Measurements from ENCODE around the gene HACD4.

Gene HACD4, protein sequence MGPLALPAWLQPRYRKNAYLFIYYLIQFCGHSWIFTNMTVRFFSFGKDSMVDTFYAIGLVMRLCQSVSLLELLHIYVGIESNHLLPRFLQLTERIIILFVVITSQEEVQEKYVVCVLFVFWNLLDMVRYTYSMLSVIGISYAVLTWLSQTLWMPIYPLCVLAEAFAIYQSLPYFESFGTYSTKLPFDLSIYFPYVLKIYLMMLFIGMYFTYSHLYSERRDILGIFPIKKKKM

DNA sequence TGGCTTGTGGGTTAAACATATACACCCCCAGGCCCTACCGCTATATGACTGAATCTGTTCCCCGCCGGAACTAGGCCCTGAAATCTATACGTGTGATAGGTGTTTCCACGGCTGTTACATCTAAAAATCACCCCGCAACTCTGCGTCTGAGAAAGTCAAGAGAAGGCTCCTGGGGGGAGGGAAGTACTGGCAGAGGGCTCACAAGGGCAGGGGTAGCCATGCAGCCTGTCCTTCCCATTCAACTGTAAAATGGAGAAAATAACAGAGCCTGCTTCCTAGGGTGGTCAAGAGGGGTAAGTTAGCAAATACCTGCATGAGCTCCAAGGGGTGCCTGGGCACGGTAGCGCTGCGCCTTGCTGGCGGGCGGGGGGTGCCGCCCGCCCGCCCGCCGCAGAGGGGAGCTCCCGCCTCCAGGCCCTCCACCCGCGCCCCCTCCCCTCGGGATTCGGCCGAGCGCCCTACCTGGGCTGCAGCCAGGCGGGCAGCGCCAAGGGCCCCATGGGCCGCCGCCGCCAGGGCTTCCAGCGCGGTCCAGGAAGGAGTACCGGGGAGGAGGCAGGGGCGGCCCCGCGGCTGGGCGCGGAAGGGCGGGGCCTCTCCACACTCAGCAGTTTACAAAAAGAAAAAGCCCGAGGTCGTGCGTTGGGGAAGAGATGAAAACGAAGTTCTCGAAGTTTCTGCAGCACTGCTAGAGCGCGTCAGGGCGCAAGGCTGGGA, at the start of gene HACD4:
Gene HACD4 (minus strand): TSS at position 550 of the 717 bp plus-strand sequence. CDS start 50 bp downstream, at position 500.
- DNase-seq = peak; percentile 15

DNA sequence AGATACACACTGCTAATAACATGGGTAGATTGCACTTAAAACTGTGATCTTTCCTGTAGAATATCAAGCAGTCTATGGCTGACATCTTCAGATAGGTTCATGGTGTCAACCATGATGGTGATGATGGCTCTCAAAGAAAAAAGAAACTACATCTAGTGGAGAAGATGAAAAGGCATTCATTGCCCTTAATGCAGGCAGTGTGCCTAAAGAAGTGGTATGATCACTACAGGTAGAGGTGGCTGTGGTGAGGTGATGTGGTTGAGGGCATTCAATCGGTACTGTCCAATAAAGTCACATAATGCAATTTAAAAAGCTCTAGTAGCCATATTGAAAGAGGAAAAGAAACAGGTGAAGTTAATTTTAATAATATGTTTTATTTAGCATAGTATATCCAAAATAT, 49.4 kb upstream of the HACD4 start:
- no peak for DNase-seq

DNA sequence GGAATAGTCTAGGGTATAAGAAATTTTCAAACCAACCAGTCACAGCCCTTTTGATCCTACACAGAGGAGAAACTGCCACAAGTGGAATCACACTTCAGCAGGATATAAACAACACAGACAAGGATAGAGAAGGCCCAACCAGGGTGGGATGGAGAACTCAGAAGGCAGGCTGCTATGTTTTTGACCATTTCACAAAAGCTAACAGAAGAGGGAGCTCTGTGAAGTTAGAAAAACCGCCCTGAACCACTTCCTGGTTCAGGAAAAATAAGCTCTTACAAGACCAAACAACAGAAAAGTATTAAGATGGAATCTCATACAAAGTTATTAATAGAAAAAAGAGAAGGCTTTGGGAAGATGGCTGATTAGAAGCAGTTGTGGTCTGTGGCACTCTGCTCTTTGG, 47.3 kb upstream of the HACD4 start:
- no peak for DNase-seq

GRCh38 chr9:21077781-21078180, 46.3 kb upstream of the HACD4 start, which contains the start of gene IFNB1:
TSS of gene IFNB1 (minus strand) at chr9:21077942. CDS start at chr9:21077869, 73 bp downstream.
- no peak for DNase-seq

DNA sequence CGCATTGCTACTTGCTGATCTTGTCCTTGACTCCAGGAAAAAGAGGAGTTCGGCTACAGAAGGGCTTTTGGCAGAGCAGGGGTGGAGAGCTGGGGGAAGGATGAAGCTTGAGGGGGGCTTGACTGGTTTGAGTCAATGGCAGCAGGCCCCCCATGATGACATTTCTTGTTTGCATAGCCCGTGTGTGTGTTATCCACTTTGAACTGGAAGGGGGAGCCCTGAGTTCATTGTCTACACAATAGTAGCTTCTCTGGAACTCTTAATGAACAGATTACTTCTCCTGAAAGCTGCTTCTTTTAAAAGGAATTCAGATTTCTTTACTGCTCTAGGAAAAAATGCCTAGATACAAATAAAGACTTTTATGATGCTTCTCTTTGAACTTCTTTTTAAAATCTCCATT, 44.0 kb upstream of the HACD4 start:
- DNase-seq = no peak

- DNase-seq = no peak
These were observed 39.5 kb upstream of the HACD4 start for GRCh38 chr9:21070906-21071305.

- DNase-seq = no peak
These were observed 38.7 kb upstream of the HACD4 start for GRCh38 chr9:21070171-21070571.

DNA sequence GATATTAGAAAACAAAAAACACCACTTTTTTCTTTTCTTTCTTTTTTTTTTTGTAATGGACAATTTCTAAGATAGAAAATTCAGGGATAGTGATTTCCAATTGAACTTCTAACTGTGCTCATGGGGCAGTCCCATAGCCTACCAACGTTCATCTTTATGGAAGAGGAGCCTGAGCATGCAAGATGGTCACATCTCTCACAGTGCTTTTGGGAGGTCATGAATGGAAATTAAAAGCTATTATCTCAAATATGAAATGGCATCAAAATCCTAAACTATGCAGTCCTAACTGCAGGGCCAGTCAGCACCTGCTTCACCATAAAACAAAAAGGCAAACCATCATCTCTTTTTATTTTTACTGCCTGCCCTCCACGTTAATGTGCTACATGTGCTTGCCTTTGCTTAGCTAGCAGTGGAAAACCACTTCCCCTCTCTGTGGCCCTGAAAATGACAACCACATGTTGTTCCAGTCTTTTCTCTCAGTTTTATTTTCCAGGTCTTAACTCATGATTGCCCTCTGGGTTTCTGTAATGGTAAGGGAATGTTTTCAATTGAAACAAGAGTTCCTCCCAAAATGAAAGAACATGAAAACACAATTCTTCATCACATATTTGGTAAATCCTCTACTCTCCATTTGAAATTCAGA, 29.6 kb upstream of the HACD4 start:
- DNase-seq = no peak

DNA sequence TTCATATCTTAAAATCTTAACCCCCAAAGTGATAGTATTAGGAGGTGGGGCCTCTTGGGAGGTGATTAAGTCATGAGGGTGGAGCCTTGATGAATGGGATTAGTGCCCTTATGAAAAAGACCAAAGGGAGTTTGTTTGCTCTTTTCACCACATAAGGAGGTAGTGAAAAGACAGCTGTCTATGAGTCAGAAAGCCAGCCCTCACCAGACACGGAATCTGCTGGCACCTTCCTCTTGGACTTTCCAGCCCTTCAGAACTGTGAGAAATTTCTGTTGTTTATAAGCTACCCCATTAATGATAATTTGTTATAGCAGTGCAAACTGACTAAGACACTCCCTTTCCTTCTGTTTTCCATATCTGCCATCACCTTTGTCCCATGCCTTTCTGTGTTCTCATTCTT, 25.5 kb upstream of the HACD4 start:
- no peak for DNase-seq

DNA sequence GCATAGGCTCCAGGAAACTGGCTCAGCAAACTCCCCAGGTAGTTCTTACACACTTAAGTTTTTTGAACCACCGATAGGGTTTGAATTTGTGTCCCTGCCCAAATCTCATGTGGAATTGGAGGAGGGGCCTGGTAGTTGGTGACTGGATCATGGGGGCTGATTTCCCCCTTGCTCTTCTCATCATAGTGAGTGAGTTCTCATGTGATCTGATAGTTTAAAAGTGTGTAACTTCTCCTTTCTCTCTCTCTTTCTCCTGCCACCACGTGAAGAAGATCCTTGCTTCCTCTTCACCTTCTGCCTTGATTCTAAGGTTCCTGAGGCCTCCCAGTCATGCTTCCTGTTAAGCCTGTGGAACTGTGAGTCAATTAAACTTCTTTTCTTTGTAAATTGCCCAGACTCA, 22.4 kb upstream of the HACD4 start:
- DNase-seq = no peak

DNA sequence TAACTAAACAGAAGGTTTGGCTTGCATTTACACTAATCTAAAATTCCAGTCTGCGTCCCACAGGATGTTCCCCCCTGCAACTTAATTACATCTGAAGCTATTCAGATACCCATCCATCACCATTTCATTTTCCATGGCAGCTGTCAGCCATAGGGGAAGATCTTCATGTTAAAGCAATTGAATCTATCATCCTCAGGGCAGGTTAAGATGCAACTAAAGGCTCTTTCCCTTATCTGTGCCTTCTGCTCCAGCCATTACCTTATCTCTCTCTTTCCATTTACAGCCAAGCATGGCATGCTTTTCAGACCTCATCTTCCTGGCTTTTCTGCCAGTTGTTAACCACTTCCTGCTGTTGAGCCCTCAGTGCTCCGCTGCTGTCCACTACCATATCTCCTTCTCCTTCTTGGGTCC, 15.8 kb upstream of the HACD4 start:
- no peak for DNase-seq

GRCh38 chr9:21043841-21044240, 12.4 kb upstream of the HACD4 start:
- DNase-seq = no peak

- no peak for DNase-seq
These were observed 11.0 kb upstream of the HACD4 start for GRCh38 chr9:21042466-21042865.

DNA sequence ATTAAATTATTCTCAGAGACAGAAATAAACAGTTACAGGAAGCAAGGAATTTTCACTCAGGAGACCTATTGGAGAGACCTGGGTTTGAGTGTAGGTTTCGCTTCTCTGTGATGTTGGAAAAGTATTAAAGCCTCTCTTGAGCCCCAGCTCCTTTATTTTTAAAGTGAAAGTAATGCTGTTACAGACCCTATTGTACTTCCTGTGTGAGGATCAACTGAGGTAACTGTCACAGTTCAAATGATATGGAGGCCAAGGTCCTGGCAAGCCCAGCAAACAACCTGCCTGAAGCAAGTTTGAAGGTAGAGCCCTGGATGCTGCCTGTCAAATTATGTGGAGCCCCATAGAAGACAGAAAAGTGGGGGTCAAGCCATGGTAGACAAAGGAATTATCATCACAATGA, 7.9 kb upstream of the HACD4 start:
- DNase-seq = no peak

DNA sequence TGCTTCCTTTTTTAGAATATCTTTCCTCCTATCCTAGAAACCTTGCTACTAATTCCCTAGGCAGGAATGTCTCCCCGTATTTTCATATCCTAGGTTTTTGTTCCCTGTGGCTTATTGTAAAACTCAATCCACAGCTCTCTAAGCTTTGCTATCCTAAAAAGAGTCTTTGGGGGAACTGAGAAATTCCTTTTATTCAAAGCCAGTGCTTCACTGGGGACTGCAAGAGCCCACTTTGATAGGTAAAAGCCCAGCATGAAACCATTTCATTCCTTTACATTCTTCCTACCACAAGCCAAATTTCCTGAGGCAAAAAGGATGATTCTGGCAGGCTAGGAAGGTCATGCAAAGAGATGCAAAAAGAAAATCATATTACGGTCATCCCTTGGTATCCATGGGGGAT, 5.8 kb upstream of the HACD4 start:
- DNase-seq = no peak

GRCh38 chr9:21031808-21032183, 356 bp upstream of the HACD4 start:
- DNase-seq = no peak

- no peak for DNase-seq
These were observed 928 bp downstream of the HACD4 start for GRCh38 chr9:21030389-21031035.

DNA sequence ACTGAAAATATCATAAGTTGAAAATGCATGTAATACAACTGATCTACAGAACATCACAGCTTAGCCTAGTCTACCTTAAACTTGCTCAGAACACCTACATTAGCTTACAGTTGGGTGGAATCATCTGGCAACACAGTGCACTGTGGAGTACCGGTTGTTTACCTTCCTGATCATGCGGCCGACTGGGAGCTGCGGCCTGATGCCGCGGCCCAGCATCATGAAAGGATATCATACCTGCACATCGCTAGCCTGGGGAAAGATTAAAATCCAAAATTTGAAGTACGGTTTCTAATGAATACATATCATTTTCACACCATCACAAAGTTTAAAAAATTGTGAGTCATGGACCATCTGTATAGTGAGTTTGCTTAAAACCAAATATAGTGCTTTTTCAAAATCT, 1.8 kb downstream of the HACD4 start:
- no peak for DNase-seq

GRCh38 chr9:21028466-21028865, 3.0 kb downstream of the HACD4 start:
- no peak for DNase-seq

DNA sequence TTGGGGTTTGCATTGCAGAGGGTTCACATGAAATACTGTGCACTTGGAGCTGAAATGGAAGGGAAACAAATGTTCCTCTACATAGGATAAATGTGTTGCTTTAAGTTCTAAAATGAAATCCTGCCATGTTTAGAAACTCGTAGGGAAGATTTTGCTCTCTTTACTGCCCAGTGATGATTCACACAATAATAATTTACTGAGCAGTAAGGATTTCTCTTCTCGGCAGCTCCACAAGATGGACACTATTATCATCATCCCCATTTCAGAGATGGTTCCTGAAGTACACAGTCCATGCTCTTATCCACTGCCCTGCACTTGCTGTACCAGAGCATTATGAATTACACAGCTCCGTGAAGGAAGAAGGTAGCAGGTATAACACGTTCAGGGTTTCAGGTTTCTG, 4.1 kb downstream of the HACD4 start:
- no peak for DNase-seq

DNA sequence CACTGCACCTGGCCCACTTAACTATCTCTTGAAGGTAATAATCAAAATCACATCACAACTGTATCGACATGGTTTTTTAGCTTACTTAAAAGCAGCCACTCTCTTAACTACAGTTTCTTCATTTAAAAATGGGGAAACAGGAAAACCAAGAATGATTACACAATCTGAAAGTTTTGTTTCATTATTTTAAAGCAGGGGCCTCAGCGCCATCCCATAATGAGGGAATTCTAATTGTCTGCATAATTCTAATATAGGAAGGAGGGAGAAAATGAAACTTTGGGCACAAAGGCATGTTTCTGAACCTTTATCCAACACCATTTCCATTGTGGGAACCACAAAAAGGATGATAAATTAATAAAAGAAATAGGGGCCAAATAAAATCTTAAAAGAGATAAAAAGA, 7.6 kb downstream of the HACD4 start:
- DNase-seq = no peak

DNA sequence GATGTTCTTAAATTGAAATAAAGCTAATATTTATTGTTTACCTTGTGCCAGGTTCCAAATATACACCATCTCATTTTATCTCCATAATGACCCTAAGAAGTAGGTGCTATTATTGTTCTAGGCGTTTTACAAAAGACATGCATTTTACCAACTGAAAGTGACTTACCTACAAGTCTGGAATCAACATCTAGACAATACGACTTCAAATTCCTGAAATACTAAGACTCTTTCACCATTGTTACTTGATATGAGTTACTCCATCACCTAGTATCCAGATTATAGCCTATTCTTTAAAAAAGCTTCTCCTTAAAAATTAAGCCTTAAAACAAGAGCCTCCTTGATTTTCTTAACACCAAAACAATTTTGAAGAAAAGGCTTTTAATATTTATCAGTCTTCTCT, 13.3 kb downstream of the HACD4 start:
- no peak for DNase-seq

DNA sequence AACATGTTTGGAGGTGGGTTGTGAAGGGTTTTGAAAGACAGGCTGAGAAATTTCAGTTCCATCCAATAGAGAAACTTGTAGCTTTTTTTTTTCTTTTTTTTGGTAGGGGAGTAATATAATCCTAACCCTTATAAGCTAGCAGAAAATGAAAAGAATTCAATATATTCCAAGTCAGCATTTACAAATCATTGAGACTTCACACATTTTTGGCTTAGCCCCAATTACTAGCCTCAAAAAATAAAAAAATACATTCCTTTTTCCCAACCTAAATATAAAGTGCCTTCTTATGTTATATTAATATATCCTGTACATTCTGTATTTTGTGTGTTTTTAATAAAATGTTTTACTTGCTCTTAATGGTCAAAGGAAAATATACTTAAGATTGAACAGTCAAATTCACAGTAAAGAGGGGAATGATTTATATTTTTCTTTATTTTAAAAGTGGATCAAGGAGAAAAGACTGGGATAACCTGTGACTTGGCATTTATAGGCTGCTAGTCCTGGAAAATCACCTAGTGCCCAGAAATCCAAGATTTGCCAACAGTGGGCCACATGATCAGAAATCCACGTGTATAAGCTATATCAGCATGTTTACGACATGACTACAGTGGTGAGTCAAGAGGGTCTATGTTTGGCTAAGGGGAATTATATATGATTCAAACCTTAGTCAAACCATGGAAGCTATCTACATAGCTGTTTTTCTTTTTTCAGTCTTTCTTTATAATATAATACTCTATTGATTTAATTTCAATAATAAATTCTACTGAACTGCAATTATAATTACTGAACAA, 14.5 kb downstream of the HACD4 start:
- no peak for DNase-seq

Measured in DMS79 (cell line).